ENCODE measurements around the gene PRDX6. TPM values are rescaled to one million over a fixed set of nuclear protein-coding genes. Genes with fewer than 3 reads are reported as not detected.
A peak's percentile ranks its signal among the peaks of the same experiment; 100 is the strongest.
"Not testable (repeated sequence)": the region's sequence is repeated elsewhere in the genome, so short reads cannot be mapped to it uniquely, and the experiment has no call there.

Gene PRDX6
- polyA plus RNA-seq, 3 donors = 344 to 366 (median 348) TPM

- no peak for DNase-seq
Measured at GRCh38 chr1:173448945-173449344, 28.2 kb upstream of the PRDX6 start.

- no peak for DNase-seq
Measured at GRCh38 chr1:173451981-173452380, 25.2 kb upstream of the PRDX6 start.

GRCh38 chr1:173453982-173454381 is 23.2 kb upstream of the PRDX6 start:
- DNase-seq = no peak

GRCh38 chr1:173454966-173455524 is 22.1 kb upstream of the PRDX6 start:
- no peak for DNase-seq

- no peak for DNase-seq
Measured at GRCh38 chr1:173459885-173460284, 17.2 kb upstream of the PRDX6 start.

GRCh38 chr1:173462666-173463065 is 14.5 kb upstream of the PRDX6 start:
- DNase-seq = not testable (repeated sequence)

- not testable (repeated sequence) for DNase-seq
Measured at GRCh38 chr1:173464185-173464584, 12.9 kb upstream of the PRDX6 start.

GRCh38 chr1:173467426-173467825 is 9.7 kb upstream of the PRDX6 start:
- no peak for DNase-seq

GRCh38 chr1:173469656-173470055 is 7.5 kb upstream of the PRDX6 start:
- DNase-seq = no peak

GRCh38 chr1:173470608-173471007 is 6.5 kb upstream of the PRDX6 start:
- no peak for DNase-seq

GRCh38 chr1:173473599-173474011 is 3.5 kb upstream of the PRDX6 start:
- no peak for DNase-seq

- no peak for DNase-seq
Measured at GRCh38 chr1:173474097-173474779, 2.9 kb upstream of the PRDX6 start.

GRCh38 chr1:173474780-173475421 is 2.2 kb upstream of the PRDX6 start:
- DNase-seq = not testable (repeated sequence)

GRCh38 chr1:173475564-173476196 is 1.5 kb upstream of the PRDX6 start:
- DNase-seq = no peak

- DNase-seq = no peak
Measured at GRCh38 chr1:173476197-173476664, 904 bp upstream of the PRDX6 start.

- DNase-seq = peak; percentile 87
Measured at GRCh38 chr1:173476665-173477285, 360 bp upstream of the PRDX6 start.

- DNase-seq = peak; percentile 48
Measured at GRCh38 chr1:173478094-173478674, 1.0 kb downstream of the PRDX6 start.

GRCh38 chr1:173479649-173480048 is 2.5 kb downstream of the PRDX6 start:
- no peak for DNase-seq

- no peak for DNase-seq
Measured at GRCh38 chr1:173481195-173481772, 4.1 kb downstream of the PRDX6 start.

- no peak for DNase-seq
Measured at GRCh38 chr1:173482683-173483082, 5.5 kb downstream of the PRDX6 start.

GRCh38 chr1:173484276-173484675 is 7.1 kb downstream of the PRDX6 start:
- no peak for DNase-seq

All from renal pelvis (tissue), 4 donors.